RCC 7860 (cell line): ENCODE results near the gene PAAF1.
A peak's percentile ranks its signal among the peaks of the same experiment; 100 is the strongest.
"Not testable (repeated sequence)": the region's sequence is repeated elsewhere in the genome, so short reads cannot be mapped to it uniquely, and the experiment has no call there.

ENCODE experiments used
- DNase-seq: peaks from one replicate; pipeline ENCODE4 v3.0.0-alpha.2; 2015; ENCODE audit warnings: low spot score
- FAIRE-seq: peaks from 2 replicates; lab custom pipeline; 2012; peaks lifted over from hg19 to GRCh38; lab: Jason Lieb, UNC

PAAF1 gene

GRCh38 chr11:73880449-73880848 lies 3.6 kb downstream of the PAAF1 start:
- not testable (repeated sequence) for DNase-seq, FAIRE-seq

GRCh38 chr11:73883856-73884255 lies 7.1 kb downstream of the PAAF1 start:
- DNase-seq (no peak), FAIRE-seq (no peak)

- DNase-seq (no peak), FAIRE-seq (no peak)
Measured at GRCh38 chr11:73888244-73888643, 11.4 kb downstream of the PAAF1 start.

GRCh38 chr11:73889019-73889418 lies 12.2 kb downstream of the PAAF1 start:
- DNase-seq (no peak), FAIRE-seq (no peak)

- DNase-seq, result no peak
- no peak for FAIRE-seq
Measured at GRCh38 chr11:73889536-73889935, 12.7 kb downstream of the PAAF1 start.

- no peak for DNase-seq
- no peak for FAIRE-seq
Measured at GRCh38 chr11:73893041-73893440, 16.2 kb downstream of the PAAF1 start.

- FAIRE-seq, result no peak
- no peak for DNase-seq
Measured at GRCh38 chr11:73894725-73895335, 18.0 kb downstream of the PAAF1 start.

GRCh38 chr11:73902303-73902702 lies 25.5 kb downstream of the PAAF1 start:
- FAIRE-seq, result no peak
- DNase-seq, result no peak

GRCh38 chr11:73907191-73907590 lies 30.4 kb downstream of the PAAF1 start:
- FAIRE-seq (no peak), DNase-seq (peak; percentile 40)

GRCh38 chr11:73912026-73912425 lies 35.2 kb downstream of the PAAF1 start:
- DNase-seq (no peak), FAIRE-seq (no peak)

- DNase-seq (no peak), FAIRE-seq (no peak)
Measured at GRCh38 chr11:73913472-73913871, 36.7 kb downstream of the PAAF1 start.

- FAIRE-seq, result no peak
- DNase-seq, result no peak
Measured at GRCh38 chr11:73914284-73914683, 37.5 kb downstream of the PAAF1 start.

- no peak for FAIRE-seq
- DNase-seq, result no peak
Measured at GRCh38 chr11:73916435-73916834, 39.6 kb downstream of the PAAF1 start.

GRCh38 chr11:73921180-73921579 lies 44.4 kb downstream of the PAAF1 start:
- DNase-seq (no peak), FAIRE-seq (no peak)

GRCh38 chr11:73929388-73929787 lies 52.6 kb downstream of the PAAF1 start:
- FAIRE-seq (no peak), DNase-seq (no peak)

GRCh38 chr11:73931039-73931645 lies 54.3 kb downstream of the PAAF1 start:
- peak; percentile 66 for DNase-seq
- FAIRE-seq, result peak; percentile 15

- DNase-seq (no peak), FAIRE-seq (no peak)
Measured at GRCh38 chr11:73931951-73932350, 55.2 kb downstream of the PAAF1 start.

- DNase-seq (no peak), FAIRE-seq (no peak)
Measured at GRCh38 chr11:73932781-73933180, 56.0 kb downstream of the PAAF1 start.

- not testable (repeated sequence) for DNase-seq, FAIRE-seq
Measured at GRCh38 chr11:73936047-73936446, 59.2 kb downstream of the PAAF1 start.

GRCh38 chr11:73939096-73939495 lies 62.3 kb downstream of the PAAF1 start:
- DNase-seq (peak; percentile 47), FAIRE-seq (no peak)

GRCh38 chr11:73940801-73941570 lies 64.2 kb downstream of the PAAF1 start:
- no peak for FAIRE-seq
- no peak for DNase-seq

GRCh38 chr11:73942010-73942409 lies 65.2 kb downstream of the PAAF1 start:
- FAIRE-seq (no peak), DNase-seq (no peak)
